ENCODE measurements around the gene COL4A4. TPM values are rescaled to one million over a fixed set of nuclear protein-coding genes. Genes with fewer than 3 reads are reported as not detected.

The COL4A4 gene
- total and polyA plus RNA-seq, 2 donors (not counting 1 experiment from before 2014, with no cell fraction given), result 0.17 to 0.76 TPM

- H3K9ac ChIP-seq (ENCODE audit: insufficient read depth, low read length), result no peak overlapping the region
- TF ChIP-seq, protein P1, sequence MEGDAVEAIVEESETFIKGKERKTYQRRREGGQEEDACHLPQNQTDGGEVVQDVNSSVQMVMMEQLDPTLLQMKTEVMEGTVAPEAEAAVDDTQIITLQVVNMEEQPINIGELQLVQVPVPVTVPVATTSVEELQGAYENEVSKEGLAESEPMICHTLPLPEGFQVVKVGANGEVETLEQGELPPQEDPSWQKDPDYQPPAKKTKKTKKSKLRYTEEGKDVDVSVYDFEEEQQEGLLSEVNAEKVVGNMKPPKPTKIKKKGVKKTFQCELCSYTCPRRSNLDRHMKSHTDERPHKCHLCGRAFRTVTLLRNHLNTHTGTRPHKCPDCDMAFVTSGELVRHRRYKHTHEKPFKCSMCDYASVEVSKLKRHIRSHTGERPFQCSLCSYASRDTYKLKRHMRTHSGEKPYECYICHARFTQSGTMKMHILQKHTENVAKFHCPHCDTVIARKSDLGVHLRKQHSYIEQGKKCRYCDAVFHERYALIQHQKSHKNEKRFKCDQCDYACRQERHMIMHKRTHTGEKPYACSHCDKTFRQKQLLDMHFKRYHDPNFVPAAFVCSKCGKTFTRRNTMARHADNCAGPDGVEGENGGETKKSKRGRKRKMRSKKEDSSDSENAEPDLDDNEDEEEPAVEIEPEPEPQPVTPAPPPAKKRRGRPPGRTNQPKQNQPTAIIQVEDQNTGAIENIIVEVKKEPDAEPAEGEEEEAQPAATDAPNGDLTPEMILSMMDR (conservative IDR thresholded peaks at IDR 0.05 in 1 of 2, IDR thresholded peaks at IDR 0.05 in 1 of 2; ENCODE audit: low read depth in 1 of 2, low read length in 2 of 2), result no peak
- TF ChIP-seq EZH2 (IDR thresholded peaks at IDR 0.05; ENCODE audit: low read length, missing control alignments), result no peak
These were observed 143.6 kb downstream of the COL4A4 start for GRCh38 chr2:227020416-227020815.

GRCh38 chr2:227016894-227017293 lies 147.1 kb downstream of the COL4A4 start:
- Histone ChIP-seq H3K27ac (ENCODE audit: insufficient read depth, low read length) (no peak overlapping the region), H3K79me2 (ENCODE audit: control insufficient read depth, insufficient read depth, low read length) (no peaks in the 10 kb centered on the region), H3K4me1 (ENCODE audit: control insufficient read depth, extremely low read depth, insufficient read depth, low read length) (no peaks in the 10 kb centered on the region), H3K9me3 (ENCODE audit: control insufficient read depth, insufficient read depth, low read depth, low read length) (no peaks in the 10 kb centered on the region), H3K9ac (ENCODE audit: insufficient read depth, low read length) (no peak overlapping the region), H3K36me3 (ENCODE audit: control insufficient read depth, insufficient read depth, low read length) (no peaks in the 10 kb centered on the region), H3K27me3 (ENCODE audit: control insufficient read depth, insufficient read depth, low read length) (no peaks in the 10 kb centered on the region), H3K4me3 (replicated peaks in 1 of 4; ENCODE audit: control extremely low read depth in 1 of 4, insufficient read depth in 1 of 4, low read depth in 3 of 4, low read length in 4 of 4) (no peak overlapping the region), H2AFZ (ENCODE audit: low read length) (no peak overlapping the region), H4K20me1 (ENCODE audit: control insufficient read depth, extremely low read depth, insufficient read depth, low read length) (no peaks in the 10 kb centered on the region), H3K4me2 (ENCODE audit: extremely low read depth, insufficient read depth, low read length) (no peak overlapping the region)
- DNase-seq (ENCODE audit: low read depth in 2 of 2), result no peak
- TF ChIP-seq, protein P1 (conservative IDR thresholded peaks at IDR 0.05 in 1 of 2, IDR thresholded peaks at IDR 0.05 in 1 of 2; ENCODE audit: low read depth in 1 of 2, low read length in 2 of 2), result no peak
- no peak for TF ChIP-seq EZH2 (IDR thresholded peaks at IDR 0.05; ENCODE audit: low read length, missing control alignments)

More at GRCh38 chr2:227020416-227020815, 143.6 kb downstream of the COL4A4 start:
- Histone ChIP-seq H3K36me3 (ENCODE audit: control insufficient read depth, insufficient read depth, low read length) (no peaks in the 10 kb centered on the region), H3K79me2 (ENCODE audit: control insufficient read depth, insufficient read depth, low read length) (no peaks in the 10 kb centered on the region), H3K4me1 (ENCODE audit: control insufficient read depth, extremely low read depth, insufficient read depth, low read length) (no peaks in the 10 kb centered on the region), H2AFZ (ENCODE audit: low read length) (no peak overlapping the region), H3K9me3 (ENCODE audit: control insufficient read depth, insufficient read depth, low read depth, low read length) (no peaks in the 10 kb centered on the region), H3K27ac (ENCODE audit: insufficient read depth, low read length) (no peak overlapping the region), H4K20me1 (ENCODE audit: control insufficient read depth, extremely low read depth, insufficient read depth, low read length) (no peaks in the 10 kb centered on the region), H3K4me2 (ENCODE audit: extremely low read depth, insufficient read depth, low read length) (no peak overlapping the region), H3K4me3 (replicated peaks in 1 of 4; ENCODE audit: control extremely low read depth in 1 of 4, insufficient read depth in 1 of 4, low read depth in 3 of 4, low read length in 4 of 4) (no peak overlapping the region), H3K27me3 (ENCODE audit: control insufficient read depth, insufficient read depth, low read length) (no peaks in the 10 kb centered on the region)
- no peak for DNase-seq (ENCODE audit: low read depth in 2 of 2)

DNA sequence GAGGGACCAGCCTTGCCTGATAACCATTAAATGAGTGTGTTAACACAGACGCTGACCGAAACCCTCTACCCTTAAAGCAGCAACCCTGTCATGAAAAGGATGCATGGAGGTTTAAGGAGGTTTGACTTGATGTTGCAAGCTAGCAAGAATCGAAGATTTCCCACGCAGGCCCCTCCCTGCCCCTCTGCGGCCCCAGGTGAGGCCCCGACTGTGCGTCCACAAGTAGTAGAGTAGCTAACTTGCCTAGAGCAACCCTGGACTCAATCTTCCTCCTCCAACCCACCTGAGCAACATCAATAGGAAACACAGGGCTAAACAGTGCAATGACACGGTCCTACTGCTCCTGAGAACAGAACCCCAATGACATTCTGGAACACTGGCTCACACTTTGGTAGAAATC lies 150.1 kb downstream of the COL4A4 start:
- no peak for DNase-seq (ENCODE audit: low read depth in 2 of 2)
- no peak for TF ChIP-seq EZH2 (IDR thresholded peaks at IDR 0.05; ENCODE audit: low read length, missing control alignments)
- TF ChIP-seq, protein P1 (conservative IDR thresholded peaks at IDR 0.05 in 1 of 2, IDR thresholded peaks at IDR 0.05 in 1 of 2; ENCODE audit: low read depth in 1 of 2, low read length in 2 of 2), result no peak
- no peaks in the 10 kb centered on the region for H4K20me1 ChIP-seq (ENCODE audit: control insufficient read depth, extremely low read depth, insufficient read depth, low read length)

More for the DNA sequence above, 150.1 kb downstream of the COL4A4 start:
- no peaks in the 10 kb centered on the region for H3K27me3 ChIP-seq (ENCODE audit: control insufficient read depth, insufficient read depth, low read length)
- H3K4me1 ChIP-seq (ENCODE audit: control insufficient read depth, extremely low read depth, insufficient read depth, low read length), result no peaks in the 10 kb centered on the region
- H3K27ac ChIP-seq (ENCODE audit: insufficient read depth, low read length), result no peak overlapping the region
- H2AFZ ChIP-seq (ENCODE audit: low read length), result no peak overlapping the region
- H3K36me3 ChIP-seq (ENCODE audit: control insufficient read depth, insufficient read depth, low read length), result no peaks in the 10 kb centered on the region
- H3K9me3 ChIP-seq (ENCODE audit: control insufficient read depth, insufficient read depth, low read depth, low read length), result no peaks in the 10 kb centered on the region
- H3K4me2 ChIP-seq (ENCODE audit: extremely low read depth, insufficient read depth, low read length), result no peak overlapping the region
- no peaks in the 10 kb centered on the region for H3K79me2 ChIP-seq (ENCODE audit: control insufficient read depth, insufficient read depth, low read length)
- no peak overlapping the region for H3K4me3 ChIP-seq (replicated peaks in 1 of 4; ENCODE audit: control extremely low read depth in 1 of 4, insufficient read depth in 1 of 4, low read depth in 3 of 4, low read length in 4 of 4)
- H3K9ac ChIP-seq (ENCODE audit: insufficient read depth, low read length), result no peak overlapping the region
